HEK293 (cell line): ENCODE results near the gene ALOXE3.

ENCODE experiments used
- KLF10 ChIP-seq: fragments of 450-650 bp; IDR thresholded peaks from 2 replicates; pipeline ENCODE4 v1.5.1; 2018; ENCODE audit warnings: missing biosample characterization, mild to moderate bottlenecking, missing genetic modification characterization
- ZNF239 ChIP-seq: fragments of 450-650 bp; formaldehyde crosslinking; IDR thresholded peaks from 2 replicates; pipeline ENCODE4 v1.5.1; 2016; ENCODE audit warnings: missing biosample characterization, missing genetic modification characterization
- ZNF274 ChIP-seq, 2 experiments: fragments of 200-500 bp in 1 of 2; fragments of 450-650 bp in 1 of 2; sonication (Bioruptor generic) in 1 of 2; formaldehyde crosslinking in 1 of 2; IDR thresholded peaks; 2 replicates each; pipeline versions ENCODE4 v1.5.1 to v1.6.1; 2014 to 2016; ENCODE audit warnings: borderline replicate concordance in 1 of 2, inconsistent platforms in 1 of 2, low read length in 1 of 2, missing biosample characterization in 1 of 2, missing genetic modification characterization in 1 of 2
- ZNF366 ChIP-seq: fragments of 450-650 bp; formaldehyde crosslinking; conservative IDR thresholded peaks from 2 replicates; pipeline ENCODE4 v1.5.1; 2016; ENCODE audit warnings: missing biosample characterization, missing genetic modification characterization
- ZNF423 ChIP-seq: fragments of 450-650 bp; formaldehyde crosslinking; IDR thresholded peaks from 2 replicates; pipeline ENCODE4 v1.5.1; 2016; ENCODE audit warnings: missing biosample characterization, missing genetic modification characterization
- ZSCAN23 ChIP-seq: fragments of 450-650 bp; formaldehyde crosslinking; IDR thresholded peaks from 2 replicates; pipeline ENCODE4 v1.5.1; 2016; ENCODE audit warnings: missing biosample characterization, missing genetic modification characterization
- TF ChIP-seq, protein P1 (sequence below): fragments of 450-650 bp; formaldehyde crosslinking; IDR thresholded peaks from 2 replicates; pipeline ENCODE4 v1.5.1; 2016; ENCODE audit warnings: missing biosample characterization, missing genetic modification characterization

DNA sequence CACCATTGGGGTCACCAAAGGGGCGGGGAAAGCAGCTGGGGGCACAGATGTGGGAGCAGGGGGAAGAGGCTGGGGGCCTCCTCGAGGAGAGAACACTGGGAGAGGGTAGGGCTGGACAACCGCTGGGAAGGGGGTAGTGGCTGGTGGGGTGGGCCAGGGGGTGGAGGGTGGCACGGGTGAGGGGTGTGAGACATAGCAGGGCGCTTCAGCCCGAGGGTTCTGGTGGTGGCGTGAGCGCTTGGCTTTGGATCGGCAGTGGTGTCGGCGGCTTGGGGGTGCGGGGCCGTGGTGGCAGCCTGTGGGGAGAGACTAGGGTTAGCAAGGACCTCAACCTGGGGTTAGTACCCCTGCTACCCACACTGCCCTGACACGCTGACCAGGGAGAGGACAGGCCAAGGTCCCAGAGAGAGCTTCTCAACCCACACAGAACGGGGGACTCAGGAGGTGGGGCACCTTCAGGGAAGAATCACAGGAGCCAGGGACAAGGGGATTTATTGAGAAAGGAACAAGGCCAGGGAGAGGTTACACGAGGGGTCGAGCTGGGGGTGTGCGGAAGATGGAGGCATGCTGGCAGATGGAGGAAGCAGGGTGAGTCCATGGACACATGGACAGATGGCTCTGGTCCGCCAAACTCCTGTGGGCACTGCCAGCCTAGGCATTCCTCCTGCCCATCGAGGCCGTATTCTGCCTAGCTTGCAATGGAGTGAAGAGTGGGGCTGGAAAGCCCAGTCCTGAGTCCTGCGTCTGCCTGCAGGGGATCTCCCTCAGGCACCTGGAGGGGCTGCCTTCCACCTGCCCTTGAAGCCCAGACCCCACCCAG is 25.5 kb upstream of the ALOXE3 start:
- TF ChIP-seq ZSCAN23 (tag by site-specific recombination) (no peak), ZNF423 (tag by site-specific recombination) (no peak), ZNF366 (tag by site-specific recombination) (no peak), ZNF274 (IDR thresholded peaks at IDR 0.05; ENCODE audit: low read length) (no peak), ZNF274 (tag by site-specific recombination; IDR thresholded peaks at IDR 0.05; ENCODE audit: borderline replicate concordance) (no peak), KLF10 (tag by site-specific recombination) (no peak), ZNF239 (no peak)
- TF ChIP-seq, protein P1, sequence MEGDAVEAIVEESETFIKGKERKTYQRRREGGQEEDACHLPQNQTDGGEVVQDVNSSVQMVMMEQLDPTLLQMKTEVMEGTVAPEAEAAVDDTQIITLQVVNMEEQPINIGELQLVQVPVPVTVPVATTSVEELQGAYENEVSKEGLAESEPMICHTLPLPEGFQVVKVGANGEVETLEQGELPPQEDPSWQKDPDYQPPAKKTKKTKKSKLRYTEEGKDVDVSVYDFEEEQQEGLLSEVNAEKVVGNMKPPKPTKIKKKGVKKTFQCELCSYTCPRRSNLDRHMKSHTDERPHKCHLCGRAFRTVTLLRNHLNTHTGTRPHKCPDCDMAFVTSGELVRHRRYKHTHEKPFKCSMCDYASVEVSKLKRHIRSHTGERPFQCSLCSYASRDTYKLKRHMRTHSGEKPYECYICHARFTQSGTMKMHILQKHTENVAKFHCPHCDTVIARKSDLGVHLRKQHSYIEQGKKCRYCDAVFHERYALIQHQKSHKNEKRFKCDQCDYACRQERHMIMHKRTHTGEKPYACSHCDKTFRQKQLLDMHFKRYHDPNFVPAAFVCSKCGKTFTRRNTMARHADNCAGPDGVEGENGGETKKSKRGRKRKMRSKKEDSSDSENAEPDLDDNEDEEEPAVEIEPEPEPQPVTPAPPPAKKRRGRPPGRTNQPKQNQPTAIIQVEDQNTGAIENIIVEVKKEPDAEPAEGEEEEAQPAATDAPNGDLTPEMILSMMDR (tag by site-specific recombination), result no peak
